Coronary artery (tissue), 2 donors: ENCODE measurements around the gene CHRNB1.

Experiments
- DNase-seq: peaks from one replicate; pipeline ENCODE4 v3.0.0-alpha.2; 2017; ENCODE audit warnings: low spot score
- H3K27ac ChIP-seq, 2 donors: fragments of 200-600 bp; sonication (generic); one replicate each; pipeline ENCODE4 v1.5.1; 2016 to 2019
- H3K4me3 ChIP-seq: fragments of 200-600 bp; sonication (generic); 2 replicates; pipeline ENCODE4 v1.5.1; 2016; ENCODE audit warnings: mild to moderate bottlenecking, moderate library complexity
- CTCF ChIP-seq: fragments of 200-600 bp; sonication (generic); IDR thresholded peaks from one replicate; pipeline ENCODE4 v1.5.1; 2019; ENCODE audit warnings: antibody characterized with exemption

Gene CHRNB1

GRCh38 chr17:7416323-7416722 is 28.5 kb upstream of the CHRNB1 start:
- no peak for DNase-seq
- H3K4me3 ChIP-seq = no peak overlapping the region
- H3K27ac ChIP-seq = no peak overlapping the region
- no peak for TF ChIP-seq CTCF

GRCh38 chr17:7417056-7417655 is 27.7 kb upstream of the CHRNB1 start:
- no peak for DNase-seq
- TF ChIP-seq CTCF = no peak

GRCh38 chr17:7418472-7419152 is 26.2 kb upstream of the CHRNB1 start:
- DNase-seq = no peak
- no peak overlapping the region for H3K27ac ChIP-seq

More at GRCh38 chr17:7417056-7417655, 27.7 kb upstream of the CHRNB1 start:
- H3K4me3 ChIP-seq = no peak overlapping the region
- no peak overlapping the region for H3K27ac ChIP-seq

GRCh38 chr17:7419819-7420610 is 24.8 kb upstream of the CHRNB1 start, which contains the start of gene SPEM1:
SPEM1 (plus strand) TSS chr17:7420324; CDS start chr17:7420385, 61 bp downstream.
- no peak for TF ChIP-seq CTCF
- Histone ChIP-seq H3K4me3 (no peak within 1 kb of the TSS), H3K27ac (no peak within 1 kb of the TSS)
- no peak for DNase-seq

More at GRCh38 chr17:7418472-7419152, 26.2 kb upstream of the CHRNB1 start:
- no peak for TF ChIP-seq CTCF
- H3K4me3 ChIP-seq = no peak overlapping the region

- TF ChIP-seq CTCF = no peak
- H3K4me3 ChIP-seq = no peak overlapping the region
- no peak for DNase-seq
- H3K27ac ChIP-seq = no peak overlapping the region
These were observed 23.7 kb upstream of the CHRNB1 start for GRCh38 chr17:7421186-7421585.

GRCh38 chr17:7423679-7424078 is 21.2 kb upstream of the CHRNB1 start:
- no peak for TF ChIP-seq CTCF
- H3K4me3 ChIP-seq = no peak overlapping the region
- DNase-seq = no peak
- H3K27ac ChIP-seq = no peak overlapping the region
